NCI-H446 (cell line): Measurements from ENCODE around the gene ETS1.

Experiments
- DNase-seq, 2 experiments: peaks; one replicate each; lab custom pipeline; 2025; lab: John Stamatoyannopoulos, UW

The ETS1 gene

DNA sequence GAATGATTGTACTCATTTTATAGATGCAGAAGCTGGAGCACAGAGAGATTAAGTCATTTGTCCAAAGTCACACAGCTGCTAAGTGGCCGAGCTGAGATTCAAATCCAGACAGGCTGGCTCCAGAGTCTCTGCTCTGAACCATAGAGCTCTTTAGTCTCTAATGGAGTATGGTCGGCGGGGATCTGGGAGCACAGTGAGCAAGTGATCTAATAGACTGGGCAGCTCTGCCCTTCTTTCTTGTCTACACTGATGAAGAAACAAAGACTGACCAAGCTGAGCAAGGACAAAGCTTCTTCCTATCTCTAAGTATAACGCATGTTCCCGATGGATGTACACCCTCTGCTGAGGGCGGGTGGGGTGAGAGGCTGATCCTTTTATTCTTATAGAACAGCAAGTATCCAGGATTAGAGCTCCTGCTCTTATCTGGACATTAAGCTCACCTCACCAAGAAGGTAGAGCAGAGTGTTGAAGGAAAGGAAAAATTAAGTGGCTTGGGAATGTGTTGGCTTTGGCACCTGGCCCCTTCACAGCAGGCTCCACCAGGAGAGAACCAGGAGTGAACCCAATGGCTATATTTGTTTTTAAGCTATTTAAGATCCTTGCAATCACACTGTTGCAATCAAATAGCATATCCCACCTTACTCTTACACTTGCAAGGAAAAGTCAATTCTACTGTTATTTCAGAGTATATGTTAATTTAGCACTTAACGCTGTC lies 68.7 kb downstream of the ETS1 start:
- DNase-seq = no peak

DNA sequence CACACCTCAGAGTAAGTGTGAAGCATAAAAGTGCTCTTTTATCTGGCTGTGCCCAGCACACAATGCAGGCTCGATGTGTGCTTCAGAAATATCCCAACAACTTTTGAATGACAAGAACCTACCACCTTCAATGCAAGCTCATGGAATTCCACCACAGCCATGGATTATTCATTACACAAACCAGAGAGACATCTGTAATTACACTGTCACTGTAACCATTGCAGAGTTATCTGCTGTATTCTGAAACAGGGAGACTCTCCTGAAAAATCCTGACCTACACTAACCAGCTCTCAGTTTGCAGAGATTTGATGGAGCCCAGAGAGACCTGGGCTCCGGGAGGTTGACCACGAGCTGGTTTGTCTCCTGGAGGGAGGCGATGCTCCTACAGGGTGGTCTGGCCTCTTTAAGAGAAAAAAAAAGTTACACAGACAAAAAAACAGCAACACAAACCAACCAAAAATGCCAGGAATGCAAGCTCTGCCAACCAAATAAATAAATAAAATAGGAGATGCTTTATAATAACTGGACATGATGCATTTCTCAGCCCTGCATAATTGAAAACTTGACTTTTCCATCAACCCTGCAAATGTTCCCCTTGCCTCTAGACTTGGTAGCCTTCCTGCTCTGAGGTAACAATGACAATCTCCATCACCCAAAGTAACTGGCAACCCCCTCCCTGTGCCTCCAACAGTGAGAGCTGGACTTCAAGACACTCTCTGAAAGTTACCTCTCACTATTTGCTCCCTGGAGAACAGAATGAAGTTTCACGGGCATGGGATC lies 69.7 kb downstream of the ETS1 start:
- DNase-seq = no peak

DNA sequence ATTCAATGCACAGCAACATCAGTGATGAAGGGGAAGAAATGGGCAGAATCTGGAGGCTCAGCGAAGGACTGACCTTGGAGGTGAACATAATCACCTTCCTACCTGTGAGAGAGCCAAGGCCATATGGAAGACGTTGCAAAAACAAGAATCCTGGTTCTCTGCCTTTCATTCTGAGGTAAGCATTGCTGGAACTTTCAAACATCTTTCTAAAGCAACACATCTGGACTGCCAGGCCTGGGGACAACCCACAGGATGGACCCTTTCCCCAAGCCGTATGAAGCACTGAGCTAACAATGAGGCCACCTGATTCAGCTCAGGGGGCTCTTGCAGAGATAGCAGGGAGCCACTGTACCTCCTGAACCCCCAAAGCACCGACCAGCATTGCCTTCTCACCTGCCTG lies 70.5 kb downstream of the ETS1 start:
- no peak for DNase-seq

DNA sequence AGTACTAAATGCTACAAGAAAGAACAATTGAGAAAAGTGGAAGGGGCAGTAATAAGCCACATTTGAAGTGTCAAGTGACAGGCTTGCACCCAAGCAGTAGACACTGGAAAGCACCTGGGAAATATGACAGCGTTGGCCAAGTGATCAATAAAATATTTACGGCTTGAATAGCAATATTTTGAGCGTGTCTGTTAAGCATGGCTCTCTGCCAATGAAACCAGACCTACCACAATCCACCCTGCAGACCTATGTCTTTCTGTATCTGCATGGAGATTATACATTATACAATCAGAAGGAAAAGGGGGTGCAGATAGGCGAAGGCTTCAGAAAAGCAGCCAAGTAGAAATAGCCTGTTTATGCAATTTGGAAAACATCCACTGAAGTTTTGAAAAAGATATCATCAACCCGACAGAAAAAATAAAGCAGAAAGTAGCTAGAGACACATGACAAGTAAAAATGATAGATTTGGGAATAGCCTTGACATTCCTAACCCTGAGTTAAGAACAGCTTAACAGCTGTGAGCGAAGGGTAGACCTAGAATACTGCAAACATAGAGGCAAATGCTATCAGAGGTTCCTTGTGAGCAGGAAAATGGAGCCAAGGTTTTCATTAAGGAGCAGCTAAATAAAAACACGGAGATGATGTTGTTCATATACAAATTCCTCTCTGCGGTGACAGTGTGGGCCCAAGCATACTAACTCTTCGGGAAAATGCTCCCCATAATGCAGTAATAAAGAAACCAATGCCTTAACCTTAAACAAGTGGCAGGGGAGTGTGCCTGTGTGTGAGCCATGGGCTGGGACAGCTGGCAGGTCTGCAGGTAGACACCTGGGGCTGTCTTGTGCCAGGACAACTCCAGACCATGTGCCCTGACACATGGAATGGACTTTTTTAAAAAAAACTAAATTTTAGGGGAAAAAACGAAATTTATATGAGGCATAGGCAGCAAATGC lies 71.3 kb downstream of the ETS1 start:
- DNase-seq = no peak

DNA sequence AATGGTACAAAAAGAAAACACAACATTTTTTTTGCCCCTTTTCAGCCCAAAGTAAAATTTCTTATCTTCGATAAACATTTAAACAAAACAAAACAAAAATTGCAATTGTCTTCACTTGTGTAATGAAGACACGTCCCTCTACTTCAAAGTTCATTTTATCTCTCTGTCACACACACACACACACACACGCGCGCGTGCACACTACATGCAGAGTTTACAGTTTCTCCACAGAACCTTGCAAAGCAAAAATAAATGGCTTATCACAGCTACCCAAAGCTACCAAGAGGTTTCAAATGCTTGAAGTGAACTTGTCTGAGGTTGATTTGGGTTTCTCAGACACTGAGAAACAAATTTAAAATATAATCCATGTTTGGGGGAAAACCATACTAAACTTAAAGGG lies 72.3 kb downstream of the ETS1 start:
- DNase-seq = no peak

DNA sequence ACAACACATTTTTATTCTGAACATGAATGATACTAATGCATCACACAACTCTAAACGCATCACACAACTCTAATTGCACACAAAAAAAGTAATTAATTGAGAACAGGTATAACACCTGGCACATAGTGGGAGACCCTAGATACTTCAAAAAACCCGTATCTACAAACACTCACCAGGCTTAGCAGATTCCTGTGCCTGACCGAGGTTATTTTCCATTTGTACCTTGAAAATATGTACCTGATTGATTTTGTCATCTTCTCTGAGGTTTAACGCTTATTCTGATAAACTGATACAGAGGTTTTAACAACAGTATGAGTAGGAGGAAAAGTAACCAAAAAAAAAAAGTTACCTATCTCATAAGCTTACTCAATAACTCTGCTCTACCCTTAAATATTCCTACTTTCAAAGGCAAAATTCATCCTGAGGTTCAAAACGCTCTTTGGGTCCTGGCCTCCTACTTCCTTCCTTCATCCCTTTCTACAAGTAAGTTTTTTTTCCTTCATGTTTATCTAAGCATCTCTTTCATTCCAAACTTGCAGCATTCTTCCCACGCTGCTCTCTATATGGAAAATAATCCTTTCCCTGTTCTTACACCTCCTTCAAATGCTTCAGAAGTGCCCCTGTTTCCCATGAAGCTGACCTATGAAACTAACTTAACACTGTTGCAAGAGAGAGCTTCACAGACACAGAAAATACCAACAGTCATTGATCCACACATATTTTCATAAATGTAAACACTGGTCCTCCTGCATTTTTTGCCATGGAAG lies 73.3 kb downstream of the ETS1 start:
- DNase-seq = no peak

DNA sequence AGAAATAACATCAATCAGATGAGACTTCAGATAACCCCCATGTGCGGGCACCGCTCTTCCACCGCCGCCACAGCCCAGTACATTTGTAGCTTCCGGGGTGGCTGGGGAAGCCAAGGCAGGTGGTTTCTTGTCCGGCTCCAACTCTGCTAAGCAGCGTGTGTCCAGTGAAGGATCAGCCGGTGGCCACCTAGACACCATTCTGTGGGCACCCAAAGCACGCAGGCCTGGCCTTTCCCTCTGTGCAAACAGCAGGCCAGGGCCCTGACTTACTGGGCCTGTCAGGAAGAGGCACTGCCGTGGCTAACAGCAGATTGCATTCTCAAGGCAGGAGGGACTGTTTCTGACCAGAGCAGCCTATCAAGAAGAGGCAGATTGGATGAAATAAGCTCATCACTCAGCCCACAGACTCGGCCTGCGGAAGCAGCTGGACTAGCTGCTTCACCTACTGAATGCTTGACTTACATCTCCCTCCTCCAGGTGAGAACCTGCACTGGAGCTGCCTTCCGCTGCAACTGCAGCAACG lies 74.8 kb downstream of the ETS1 start:
- DNase-seq = no peak

DNA sequence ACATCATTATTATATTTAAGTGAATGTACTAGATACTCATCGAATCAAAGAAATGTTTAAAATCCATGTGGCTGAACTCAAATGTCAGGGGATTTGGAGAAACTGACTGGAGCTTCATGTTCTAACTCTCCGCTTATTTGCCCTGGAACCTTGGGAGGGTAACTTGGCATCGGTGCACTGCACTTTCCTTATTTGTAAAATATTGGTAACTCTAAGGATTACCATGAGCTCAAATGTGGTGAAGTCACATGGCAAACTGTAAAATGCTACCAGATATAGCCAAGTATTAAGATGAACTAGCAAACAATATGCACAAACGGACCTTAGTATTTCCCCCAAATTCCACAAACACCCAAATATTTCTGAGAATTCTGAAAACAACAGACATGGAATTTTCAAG lies 75.6 kb downstream of the ETS1 start:
- no peak for DNase-seq

DNA sequence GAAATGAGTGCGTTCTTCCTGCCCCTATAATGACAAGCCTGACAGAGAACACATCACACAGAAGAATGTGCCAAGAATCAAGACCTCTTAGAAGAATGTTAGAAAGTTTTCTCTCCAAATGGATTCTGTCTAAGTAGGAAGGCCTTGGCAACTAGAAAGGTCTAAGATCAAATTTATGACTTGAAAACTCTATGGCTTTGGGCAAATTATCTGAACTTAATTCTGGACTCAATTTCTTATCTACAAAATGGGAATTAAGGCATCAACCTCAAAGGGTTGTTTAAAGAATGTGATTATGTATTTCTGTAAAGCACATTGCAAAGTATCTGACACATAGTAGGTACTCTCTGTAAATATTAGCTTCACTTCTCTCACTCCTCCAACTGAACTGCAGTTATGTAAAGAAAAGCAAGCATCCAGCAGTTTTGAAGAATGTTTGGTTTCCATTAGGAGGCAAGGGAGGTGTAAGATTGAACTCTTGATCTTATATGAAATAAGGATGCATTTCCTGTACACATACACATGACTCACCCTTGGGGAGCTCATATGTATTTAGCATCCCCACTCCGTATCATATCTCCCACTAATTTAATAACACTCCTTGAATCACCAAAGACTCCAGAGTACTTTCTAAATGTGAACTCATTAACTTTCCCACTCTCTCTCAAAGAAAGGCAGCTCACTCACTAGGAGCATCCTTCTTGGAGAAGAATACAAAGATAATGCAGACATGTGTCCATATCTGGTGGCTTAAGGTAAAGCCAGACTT lies 77.6 kb downstream of the ETS1 start:
- no peak for DNase-seq

DNA sequence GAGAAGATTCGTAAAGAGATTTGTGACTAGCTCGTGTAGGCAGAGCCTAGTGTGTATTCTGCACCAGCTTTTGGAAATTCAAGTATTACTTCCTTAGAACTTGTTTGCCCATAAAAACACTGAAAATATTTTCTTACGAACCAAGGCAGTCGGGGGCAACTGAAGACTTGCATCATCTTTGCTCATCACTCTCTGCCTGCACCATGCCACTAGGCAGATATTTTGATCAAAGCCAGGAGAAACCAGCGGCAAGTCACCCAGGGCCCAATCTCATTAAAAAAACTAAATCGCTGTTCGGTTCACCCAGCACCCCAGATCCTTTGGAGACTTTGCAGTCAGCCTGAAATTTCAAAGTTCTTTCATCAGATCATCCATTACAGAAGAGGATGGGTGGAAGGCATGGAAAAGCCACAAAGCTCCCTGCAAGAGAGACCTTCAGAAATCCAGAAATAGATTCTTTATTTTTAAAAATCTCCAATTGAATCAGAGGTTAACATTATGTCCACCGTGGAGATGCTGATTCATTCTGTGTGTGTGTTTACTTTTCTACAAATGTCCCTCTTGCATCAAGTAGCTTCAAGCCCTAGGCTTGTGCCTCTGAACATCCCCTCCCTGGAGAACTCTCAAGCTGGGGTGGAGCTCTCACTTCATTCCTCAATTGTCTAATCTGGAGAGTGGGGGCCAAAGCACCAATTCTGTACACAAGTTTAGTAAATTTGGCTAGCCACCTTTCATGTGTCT lies 78.4 kb downstream of the ETS1 start:
- DNase-seq = no peak

DNA sequence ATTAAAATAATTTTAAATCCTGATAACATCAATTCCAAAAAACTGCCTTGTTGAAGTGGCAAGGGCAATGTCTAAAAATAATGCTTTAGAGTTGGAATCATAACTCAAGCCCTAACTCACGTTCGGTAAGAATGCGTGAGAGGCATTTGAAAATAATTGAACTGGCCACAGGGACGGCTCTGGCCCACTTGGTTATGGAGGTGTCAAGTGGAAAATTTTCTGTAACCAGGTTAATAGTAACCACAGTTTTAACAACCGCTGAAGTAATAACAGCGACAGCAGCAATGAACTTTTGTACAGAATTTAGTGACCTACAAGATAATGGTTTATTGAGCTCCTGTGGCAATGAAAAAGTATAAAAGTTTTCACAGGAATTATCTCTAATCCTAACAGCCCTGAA lies 79.4 kb downstream of the ETS1 start:
- no peak for DNase-seq

DNA sequence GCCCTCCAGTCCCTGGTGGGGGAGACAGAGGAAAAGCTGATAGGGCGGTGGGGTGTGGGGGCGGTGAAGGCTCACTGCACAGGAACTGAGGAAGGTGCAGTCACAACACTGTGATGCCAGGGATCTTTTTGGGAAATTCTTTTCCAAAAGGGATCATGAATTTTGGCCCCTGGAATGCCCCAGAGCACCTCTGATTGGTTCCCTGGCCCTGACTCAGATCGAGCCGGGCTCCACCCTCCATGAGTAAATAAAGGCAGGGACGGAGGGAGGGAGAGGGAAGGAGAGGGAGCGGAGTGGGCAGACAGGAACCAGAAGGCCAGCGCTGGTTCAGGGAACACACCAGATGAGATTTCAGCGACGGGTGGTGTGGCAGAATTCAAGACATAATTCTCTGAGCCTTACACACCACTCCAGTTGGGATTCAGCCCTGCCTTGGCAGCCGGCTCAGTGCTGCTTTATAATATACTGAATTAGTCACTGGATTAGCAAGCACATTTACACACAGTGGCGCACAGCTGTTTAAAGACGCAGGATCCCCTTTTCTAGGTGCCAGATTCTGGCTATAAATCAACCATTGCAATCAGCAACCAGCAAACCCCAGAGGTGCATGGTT lies 80.3 kb downstream of the ETS1 start:
- no peak for DNase-seq

DNA sequence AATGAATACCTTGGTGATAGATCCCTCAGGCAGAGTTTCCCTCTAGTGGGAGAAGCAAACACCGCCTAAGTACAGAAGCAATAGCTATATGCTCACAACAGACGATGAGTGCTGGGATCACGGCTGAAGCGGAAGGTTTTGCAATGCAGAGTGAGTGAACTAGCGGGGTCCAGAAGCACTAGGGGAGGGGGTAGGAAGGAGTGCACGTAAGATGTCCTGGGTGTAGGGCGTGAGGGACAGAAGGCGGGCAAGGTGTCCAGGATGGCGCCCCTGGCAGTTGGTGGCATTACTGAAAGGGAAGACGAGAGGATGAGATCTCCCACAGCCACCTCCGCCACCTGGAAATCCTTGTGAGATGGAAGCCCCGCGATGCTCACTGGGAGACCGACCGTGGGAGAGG lies 81.0 kb downstream of the ETS1 start:
- DNase-seq = no peak

DNA sequence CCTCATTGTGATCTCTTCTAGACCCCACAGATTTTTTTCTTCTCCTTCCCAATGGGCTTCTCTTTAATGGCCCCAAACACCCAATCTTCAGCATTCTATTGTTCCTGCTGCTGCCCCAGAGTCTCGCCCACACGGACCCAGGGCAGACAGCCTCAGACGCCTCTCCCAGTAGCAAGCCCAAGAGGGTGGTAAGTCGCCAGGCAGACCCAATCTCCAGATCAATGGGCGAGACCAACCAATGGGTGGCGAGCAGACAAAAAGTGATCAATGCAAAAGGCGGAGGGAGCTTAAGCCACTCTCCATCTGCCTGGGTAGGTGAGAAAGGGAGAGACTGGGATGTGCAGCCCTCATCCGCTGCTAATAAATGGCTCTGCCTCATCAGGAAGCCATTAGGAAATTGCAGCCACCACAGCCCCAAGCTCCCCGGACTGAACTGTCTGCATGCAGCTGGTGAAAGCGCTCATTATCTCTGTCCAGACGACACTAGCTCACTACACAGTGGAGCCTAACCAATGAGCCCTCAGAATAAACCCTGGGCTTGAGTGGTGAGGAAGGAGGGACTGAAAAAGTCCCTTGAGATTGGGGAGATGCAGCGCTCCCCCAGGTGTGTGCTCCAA lies 81.8 kb downstream of the ETS1 start:
- no peak for DNase-seq

DNA sequence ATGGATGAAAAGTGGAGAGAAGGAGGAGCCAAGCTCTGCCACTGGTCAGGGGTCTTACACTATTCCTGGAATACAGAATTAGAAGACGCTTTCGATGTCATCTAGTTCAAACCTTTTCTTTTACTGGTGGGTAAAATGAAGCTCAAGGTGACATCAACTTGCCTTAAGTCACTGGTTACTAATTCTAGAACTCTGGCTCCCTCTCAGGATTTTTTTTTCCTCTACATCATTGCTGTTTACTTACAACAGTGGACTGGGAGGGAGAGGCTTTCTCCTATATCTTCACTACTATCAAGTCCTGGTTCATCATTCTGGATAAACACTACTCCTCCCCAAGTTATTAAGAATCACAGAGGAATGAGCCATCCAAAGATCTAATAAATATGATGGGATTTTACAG lies 82.9 kb downstream of the ETS1 start:
- no peak for DNase-seq

DNA sequence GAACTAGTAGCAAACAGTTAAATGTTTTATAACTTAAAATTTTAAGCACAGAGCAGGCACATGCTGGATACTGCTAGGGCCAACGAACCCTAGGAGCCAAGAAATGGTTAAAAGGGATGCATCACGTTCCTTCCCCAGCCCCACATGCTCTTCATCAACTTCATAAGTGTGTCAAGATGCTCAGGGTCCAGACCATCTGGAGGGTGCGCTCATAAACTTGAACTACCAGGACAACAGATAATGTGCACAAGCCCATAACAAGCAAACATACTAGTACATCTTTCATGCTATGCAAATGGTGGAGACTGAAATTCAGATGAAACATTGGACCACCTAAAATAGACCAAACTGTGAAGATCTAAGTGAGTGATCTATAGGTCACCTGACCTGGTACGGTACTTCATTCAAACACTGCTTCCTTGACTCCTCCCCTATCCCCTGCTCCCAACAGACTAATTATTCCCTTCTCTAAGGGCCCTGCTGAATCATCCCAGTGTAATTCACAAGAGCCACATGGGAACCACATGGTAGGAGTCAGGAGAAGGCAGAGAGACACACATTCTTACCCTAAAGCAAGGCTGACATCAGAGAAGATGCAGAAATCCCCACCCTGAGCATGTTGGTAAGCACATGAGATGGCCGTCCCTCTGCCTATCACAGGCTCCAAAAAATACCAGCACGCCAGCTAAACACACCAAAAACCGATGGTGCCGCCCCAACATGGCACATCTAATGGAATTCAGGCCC lies 83.9 kb downstream of the ETS1 start:
- no peak for DNase-seq

DNA sequence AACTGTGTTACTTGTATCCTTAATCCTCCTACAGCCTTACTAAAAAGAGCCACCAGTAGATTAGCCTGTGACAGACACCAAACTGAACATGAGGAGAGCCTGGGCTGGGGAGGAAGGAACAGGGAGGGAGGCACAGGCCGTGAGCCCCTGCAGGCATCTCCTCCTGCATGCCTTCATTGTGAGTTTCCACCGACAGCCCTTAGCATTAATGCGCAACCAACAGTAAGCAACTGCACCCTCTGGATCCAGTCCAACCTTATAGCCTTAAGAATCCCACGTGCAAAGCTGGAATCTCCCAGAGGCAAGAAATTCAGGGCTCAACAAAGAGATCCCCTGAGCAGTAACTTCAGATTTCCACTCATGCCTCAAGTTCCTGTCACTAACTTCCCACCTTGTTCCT lies 84.6 kb downstream of the ETS1 start:
- DNase-seq = no peak
